Measurements from ENCODE around the gene CCSER1. TPM values are rescaled to one million over a fixed set of nuclear protein-coding genes. Genes with fewer than 3 reads are reported as not detected.
"Not testable (repeated sequence)": the region's sequence is repeated elsewhere in the genome, so short reads cannot be mapped to it uniquely, and the experiment has no call there.

CCSER1 gene
- total RNA-seq, 1 experiment from 2014 or later = 4.1 TPM

DNA sequence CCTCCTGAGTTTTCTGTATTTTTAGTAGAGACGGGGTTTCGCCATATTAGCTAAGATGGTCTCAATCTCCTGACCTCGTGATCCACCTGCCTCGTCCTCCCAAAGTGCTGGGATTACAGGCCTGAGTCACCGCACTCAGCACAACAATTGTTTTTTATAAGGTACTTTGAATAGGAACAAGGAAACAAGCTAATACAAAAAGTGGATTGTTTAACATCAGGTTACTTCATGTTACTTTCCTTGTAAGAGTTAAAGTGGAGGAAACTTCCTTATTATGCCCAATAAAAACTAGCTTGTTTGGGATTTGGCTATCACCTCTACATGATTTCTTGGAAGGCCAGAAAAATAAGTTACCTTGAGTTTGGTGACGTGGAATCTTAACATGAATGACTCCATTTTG is 698.7 kb downstream of the CCSER1 start:
- CTCF ChIA-PET = no interaction called here
- Histone ChIP-seq H3K4me1 (no peaks in the 10 kb centered on the region), H3K36me3 (ENCODE audit: control insufficient read depth, insufficient read depth, low read length) (no peaks in the 10 kb centered on the region), H3K27me3 (replicated peaks; ENCODE audit: control insufficient read depth, insufficient read depth, low read length) (no peaks in the 10 kb centered on the region), H3K9me3 (no peaks in the 10 kb centered on the region), H3K4me3 (ENCODE audit: low read depth, low read length) (no peak overlapping the region)
- H3K36me3 Mint-ChIP-seq (ENCODE audit: insufficient read depth, unreplicated experiment) = no peaks in the 10 kb centered on the region
- no peaks in the 10 kb centered on the region for H3K27me3 Mint-ChIP-seq (ENCODE audit: insufficient read depth, unreplicated experiment)
- intact Hi-C loops (cut with micrococcal nuclease; ENCODE audit: unreplicated experiment) = no loop called here
- H3K27ac Mint-ChIP-seq (ENCODE audit: unreplicated experiment) = no peak overlapping the region
- TF ChIP-seq, protein P1, sequence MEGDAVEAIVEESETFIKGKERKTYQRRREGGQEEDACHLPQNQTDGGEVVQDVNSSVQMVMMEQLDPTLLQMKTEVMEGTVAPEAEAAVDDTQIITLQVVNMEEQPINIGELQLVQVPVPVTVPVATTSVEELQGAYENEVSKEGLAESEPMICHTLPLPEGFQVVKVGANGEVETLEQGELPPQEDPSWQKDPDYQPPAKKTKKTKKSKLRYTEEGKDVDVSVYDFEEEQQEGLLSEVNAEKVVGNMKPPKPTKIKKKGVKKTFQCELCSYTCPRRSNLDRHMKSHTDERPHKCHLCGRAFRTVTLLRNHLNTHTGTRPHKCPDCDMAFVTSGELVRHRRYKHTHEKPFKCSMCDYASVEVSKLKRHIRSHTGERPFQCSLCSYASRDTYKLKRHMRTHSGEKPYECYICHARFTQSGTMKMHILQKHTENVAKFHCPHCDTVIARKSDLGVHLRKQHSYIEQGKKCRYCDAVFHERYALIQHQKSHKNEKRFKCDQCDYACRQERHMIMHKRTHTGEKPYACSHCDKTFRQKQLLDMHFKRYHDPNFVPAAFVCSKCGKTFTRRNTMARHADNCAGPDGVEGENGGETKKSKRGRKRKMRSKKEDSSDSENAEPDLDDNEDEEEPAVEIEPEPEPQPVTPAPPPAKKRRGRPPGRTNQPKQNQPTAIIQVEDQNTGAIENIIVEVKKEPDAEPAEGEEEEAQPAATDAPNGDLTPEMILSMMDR (IDR thresholded peaks at IDR 0.05; ENCODE audit: insufficient read depth in 1 of 2, low read depth in 1 of 2, low read length in 1 of 2, severe bottlenecking in 1 of 2, unreplicated experiment in 1 of 2) = no peak
- POLR2A ChIA-PET = no interaction called here
- H3K4me3 Mint-ChIP-seq (ENCODE audit: unreplicated experiment) = no peak overlapping the region
- H3K9me3 Mint-ChIP-seq (ENCODE audit: unreplicated experiment) = no peaks in the 10 kb centered on the region
- BruUV-seq (replicated peaks) = no TSS peak
- no peaks in the 10 kb centered on the region for H3K4me1 Mint-ChIP-seq (ENCODE audit: low read depth, unreplicated experiment)
- DNase-seq = no peak

DNA sequence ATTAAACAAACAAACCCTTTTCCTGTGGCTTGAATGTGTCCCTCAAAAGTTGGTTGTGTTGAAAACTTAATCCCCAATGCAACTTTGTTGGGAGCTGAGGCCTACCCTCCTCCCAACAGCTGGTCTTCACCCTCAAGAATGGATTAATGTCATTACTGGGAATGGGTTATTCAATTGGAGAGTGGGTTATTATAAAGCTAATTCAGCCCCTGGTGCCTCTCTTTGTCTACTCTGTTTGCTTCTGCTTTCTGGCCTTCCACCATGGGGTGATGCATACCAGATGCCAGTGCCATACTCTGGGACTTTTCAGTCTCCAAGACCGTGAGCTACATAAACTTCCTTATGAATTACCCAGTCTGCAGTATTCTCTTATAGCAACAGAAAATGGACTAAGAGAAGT is 706.5 kb downstream of the CCSER1 start:
- no TSS peak for BruUV-seq (replicated peaks)
- CTCF ChIA-PET = no interaction called here

GRCh38 chr4:90837241-90837640 is 710.0 kb downstream of the CCSER1 start:
- Mint-ChIP-seq H3K4me3 (ENCODE audit: unreplicated experiment) (no peak overlapping the region), H3K27ac (ENCODE audit: unreplicated experiment) (no peak overlapping the region), H3K4me1 (ENCODE audit: low read depth, unreplicated experiment) (peaks cover 2% of the 10 kb centered on the region), H3K9me3 (ENCODE audit: unreplicated experiment) (no peaks in the 10 kb centered on the region), H3K36me3 (ENCODE audit: insufficient read depth, unreplicated experiment) (no peaks in the 10 kb centered on the region), H3K27me3 (ENCODE audit: insufficient read depth, unreplicated experiment) (no peaks in the 10 kb centered on the region)
- no peak for DNase-seq
- Histone ChIP-seq H3K27me3 (replicated peaks; ENCODE audit: control insufficient read depth, insufficient read depth, low read length) (no peaks in the 10 kb centered on the region), H3K4me3 (ENCODE audit: low read depth, low read length) (no peak overlapping the region), H3K9me3 (no peaks in the 10 kb centered on the region), H3K36me3 (ENCODE audit: control insufficient read depth, insufficient read depth, low read length) (no peaks in the 10 kb centered on the region), H3K4me1 (no peaks in the 10 kb centered on the region)
- no TSS peak for BruUV-seq (replicated peaks)
- ChIA-PET CTCF (no interaction called here), POLR2A (no interaction called here)
- TF ChIP-seq, protein P1 (IDR thresholded peaks at IDR 0.05; ENCODE audit: insufficient read depth in 1 of 2, low read depth in 1 of 2, low read length in 1 of 2, severe bottlenecking in 1 of 2, unreplicated experiment in 1 of 2) = no peak
- intact Hi-C loops (cut with micrococcal nuclease; ENCODE audit: unreplicated experiment) = no loop called here

More for the DNA sequence above, 706.5 kb downstream of the CCSER1 start:
- TF ChIP-seq, protein P1 (IDR thresholded peaks at IDR 0.05; ENCODE audit: insufficient read depth in 1 of 2, low read depth in 1 of 2, low read length in 1 of 2, severe bottlenecking in 1 of 2, unreplicated experiment in 1 of 2) = no peak
- no peak overlapping the region for H3K4me3 Mint-ChIP-seq (ENCODE audit: unreplicated experiment)
- H3K27me3 Mint-ChIP-seq (ENCODE audit: insufficient read depth, unreplicated experiment) = no peaks in the 10 kb centered on the region
- Histone ChIP-seq H3K4me3 (ENCODE audit: low read depth, low read length) (no peak overlapping the region), H3K9me3 (no peaks in the 10 kb centered on the region), H3K4me1 (no peaks in the 10 kb centered on the region), H3K36me3 (ENCODE audit: control insufficient read depth, insufficient read depth, low read length) (no peaks in the 10 kb centered on the region), H3K27me3 (replicated peaks; ENCODE audit: control insufficient read depth, insufficient read depth, low read length) (no peaks in the 10 kb centered on the region)
- no peaks in the 10 kb centered on the region for H3K36me3 Mint-ChIP-seq (ENCODE audit: insufficient read depth, unreplicated experiment)
- intact Hi-C loops (cut with micrococcal nuclease; ENCODE audit: unreplicated experiment) = no loop called here
- no peak for DNase-seq
- H3K4me1 Mint-ChIP-seq (ENCODE audit: low read depth, unreplicated experiment) = no peaks in the 10 kb centered on the region
- POLR2A ChIA-PET = no interaction called here
- no peak overlapping the region for H3K27ac Mint-ChIP-seq (ENCODE audit: unreplicated experiment)
- H3K9me3 Mint-ChIP-seq (ENCODE audit: unreplicated experiment) = no peaks in the 10 kb centered on the region

- H3K27me3 ChIP-seq (replicated peaks; ENCODE audit: control insufficient read depth, insufficient read depth, low read length); H3K4me3 Mint-ChIP-seq (ENCODE audit: unreplicated experiment); H3K4me1 ChIP-seq; H3K4me3 ChIP-seq (ENCODE audit: low read depth, low read length); DNase-seq; H3K9me3 Mint-ChIP-seq (ENCODE audit: unreplicated experiment); POLR2A ChIA-PET; H3K27me3 Mint-ChIP-seq (ENCODE audit: insufficient read depth, unreplicated experiment); H3K36me3 Mint-ChIP-seq (ENCODE audit: insufficient read depth, unreplicated experiment); CTCF ChIA-PET; H3K36me3 ChIP-seq (ENCODE audit: control insufficient read depth, insufficient read depth, low read length); H3K9me3 ChIP-seq; intact Hi-C loops (cut with micrococcal nuclease; ENCODE audit: unreplicated experiment); H3K4me1 Mint-ChIP-seq (ENCODE audit: low read depth, unreplicated experiment); H3K27ac Mint-ChIP-seq (ENCODE audit: unreplicated experiment): not testable (repeated sequence)
- TSS peak; percentile 98 for BruUV-seq (replicated peaks)
Measured at GRCh38 chr4:90838859-90839258, 711.7 kb downstream of the CCSER1 start.

Measured in Caco-2 (cell line).